Measurements from ENCODE around the gene ZNF586. TPM values are rescaled to one million over a fixed set of nuclear protein-coding genes. Genes with fewer than 3 reads are reported as not detected.

Gene ZNF586
- total RNA-seq, 4 donors from 2014 or later, result 20.6 to 47.4 (median 26.8) TPM

DNA sequence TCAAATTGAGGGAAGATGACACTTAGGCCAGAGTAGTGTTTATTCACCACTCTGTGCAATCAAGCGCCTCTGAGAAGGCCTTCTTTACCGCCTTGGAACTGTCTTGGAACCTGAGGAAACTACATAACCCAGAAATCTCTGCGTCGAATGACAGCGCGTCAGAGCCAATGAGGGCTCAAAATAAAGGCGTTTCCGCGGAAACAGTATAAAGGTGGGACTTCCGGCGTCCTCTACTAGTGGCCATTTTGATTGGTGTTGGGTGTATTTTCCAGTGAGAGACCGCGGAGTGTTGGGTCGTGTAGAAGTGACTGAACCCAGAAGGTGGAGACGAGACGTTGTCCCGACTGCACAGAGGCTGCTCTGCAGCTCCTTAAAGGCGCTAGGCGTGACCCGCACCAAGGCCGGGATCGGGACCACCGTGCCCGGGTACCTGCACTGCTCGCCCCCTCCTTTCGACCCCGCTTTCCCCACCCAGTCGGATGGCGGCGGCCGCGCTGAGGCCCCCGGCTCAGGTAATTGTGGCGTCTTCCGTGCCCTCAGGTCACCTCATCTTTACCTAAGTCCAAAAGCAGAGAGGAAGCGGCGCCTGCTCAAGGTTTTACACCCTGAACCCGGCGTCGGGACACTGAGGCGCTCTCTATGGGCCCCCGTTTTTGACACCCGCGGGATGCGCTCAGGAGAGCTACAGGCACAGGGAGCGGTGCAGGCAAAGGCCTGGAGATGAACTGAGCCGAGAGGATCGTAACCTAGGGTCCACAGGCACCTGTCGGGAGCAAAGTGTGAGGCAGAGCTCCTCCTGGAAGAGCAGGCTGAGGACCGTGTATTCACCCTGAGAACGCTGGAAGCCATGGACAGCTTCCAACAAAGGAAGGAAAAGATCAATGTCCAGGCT lies 22.6 kb upstream of the ZNF586 start, which contains the start of gene ZNF776:
Gene ZNF776, plus strand, starts transcription at position 236 of the 892 bp plus-strand sequence. Its CDS starts 244 bp downstream, at position 480.
- Histone ChIP-seq H3K27me3 (no peaks in the 10 kb centered on the region), H3K36me3 (peaks cover 34% of the 10 kb centered on the region), H3K27ac (peak within 1 kb of the TSS; percentile 87), H3K4me1 (peaks cover 6% of the 10 kb centered on the region), H3K9me3 (peaks cover 21% of the 10 kb centered on the region), H3K4me3 (peak within 1 kb of the TSS; percentile 72)
- DNase-seq (ENCODE audit: low spot score in 2 of 2), result peak in 1 of 2 donors; percentile 82
- 2% methylated on average over 31 of the region's 51 CpGs for WGBS
- TF ChIP-seq POLR2AphosphoS5 (IDR thresholded peaks at IDR 0.05) (peak in 1 of 3 donors; percentile 10), POLR2A (IDR thresholded peaks at IDR 0.05) (peak in 1 of 2 donors; percentile 44), CTCF (IDR thresholded peaks at IDR 0.05) (no peak)

DNA sequence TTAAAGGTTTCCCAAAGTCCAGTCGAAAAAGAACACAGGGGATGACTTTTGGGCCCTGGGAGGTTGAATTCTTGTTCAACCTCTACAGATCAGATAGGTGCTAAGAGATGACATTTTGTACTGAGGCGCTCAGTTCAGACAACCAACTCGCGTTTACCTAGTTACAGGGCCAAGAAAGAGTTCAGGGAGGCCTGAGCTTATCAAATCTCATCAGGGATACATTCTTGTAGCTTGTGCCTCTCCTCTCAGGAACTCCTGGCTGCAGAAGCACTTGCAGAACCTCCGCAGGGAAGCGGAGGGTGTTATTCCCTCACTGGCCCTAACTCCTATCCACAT lies 22.0 kb upstream of the ZNF586 start:
- H3K27me3 ChIP-seq, result no peaks in the 10 kb centered on the region
- DNase-seq (ENCODE audit: low spot score in 2 of 2), result no peak
- H3K4me1 ChIP-seq, result peaks cover 6% of the 10 kb centered on the region
- H3K4me3 ChIP-seq, result peak overlapping the region; percentile 72
- 45% methylated on average over 6 of the region's 6 CpGs for WGBS
- H3K9me3 ChIP-seq, result peaks cover 23% of the 10 kb centered on the region
- H3K36me3 ChIP-seq, result peaks cover 40% of the 10 kb centered on the region
- H3K27ac ChIP-seq, result no peak overlapping the region
- TF ChIP-seq EP300 (IDR thresholded peaks at IDR 0.05) (no peak), POLR2A (IDR thresholded peaks at IDR 0.05) (no peak), POLR2AphosphoS5 (IDR thresholded peaks at IDR 0.05) (no peak), CTCF (IDR thresholded peaks at IDR 0.05) (no peak)

- Histone ChIP-seq H3K27me3 (no peaks in the 10 kb centered on the region), H3K4me3 (peak overlapping the region; percentile 72), H3K9me3 (peaks cover 29% of the 10 kb centered on the region), H3K36me3 (peaks cover 46% of the 10 kb centered on the region), H3K4me1 (peaks cover 6% of the 10 kb centered on the region), H3K27ac (no peak overlapping the region)
- WGBS, result 97% methylated on average over 3 of the region's 3 CpGs
- no peak for DNase-seq (ENCODE audit: low spot score in 2 of 2)
- TF ChIP-seq EP300 (IDR thresholded peaks at IDR 0.05) (no peak), POLR2AphosphoS5 (IDR thresholded peaks at IDR 0.05) (no peak), POLR2A (IDR thresholded peaks at IDR 0.05) (no peak), CTCF (IDR thresholded peaks at IDR 0.05) (no peak)
Measured at GRCh38 chr19:57748029-57748428, 21.4 kb upstream of the ZNF586 start.

GRCh38 chr19:57754091-57754673 lies 15.3 kb upstream of the ZNF586 start:
- no peaks in the 10 kb centered on the region for H3K27me3 ChIP-seq
- H3K4me1 ChIP-seq, result no peaks in the 10 kb centered on the region
- H3K9me3 ChIP-seq, result peaks cover 50% of the 10 kb centered on the region
- DNase-seq (ENCODE audit: low spot score in 2 of 2), result no peak
- 95% methylated on average over 10 of the region's 10 CpGs for WGBS
- H3K27ac ChIP-seq, result no peak overlapping the region
- H3K4me3 ChIP-seq, result no peak overlapping the region
- no peak for TF ChIP-seq CTCF (IDR thresholded peaks at IDR 0.05)
- TF ChIP-seq POLR2A (IDR thresholded peaks at IDR 0.05), result no peak
- TF ChIP-seq EP300 (IDR thresholded peaks at IDR 0.05), result no peak
- TF ChIP-seq POLR2AphosphoS5 (IDR thresholded peaks at IDR 0.05), result no peak
- H3K36me3 ChIP-seq, result peaks cover 94% of the 10 kb centered on the region

- Histone ChIP-seq H3K36me3 (peaks cover 94% of the 10 kb centered on the region), H3K27me3 (no peaks in the 10 kb centered on the region), H3K27ac (no peak overlapping the region), H3K4me1 (no peaks in the 10 kb centered on the region), H3K9me3 (peaks cover 52% of the 10 kb centered on the region), H3K4me3 (no peak overlapping the region)
- no peak for DNase-seq (ENCODE audit: low spot score in 2 of 2)
- 90% methylated on average over 4 of the region's 4 CpGs for WGBS
- TF ChIP-seq POLR2A (IDR thresholded peaks at IDR 0.05) (no peak), CTCF (IDR thresholded peaks at IDR 0.05) (no peak), POLR2AphosphoS5 (IDR thresholded peaks at IDR 0.05) (no peak), EP300 (IDR thresholded peaks at IDR 0.05) (no peak)
Measured at GRCh38 chr19:57755031-57755430, 14.4 kb upstream of the ZNF586 start.
